CD4-positive, alpha-beta T cell treated with Interleukin-4 for 4 hours (primary cell): Measurements from ENCODE around the gene STXBP1.

ENCODE experiments used
- DNase-seq: peaks from one replicate; pipeline ENCODE4 v3.0.0-alpha.2; 2020

STXBP1 gene

GRCh38 chr9:127660886-127661741 lies 49.0 kb downstream of the STXBP1 start:
- DNase-seq: no peak

GRCh38 chr9:127662617-127663016 lies 50.5 kb downstream of the STXBP1 start:
- no peak for DNase-seq

- DNase-seq: no peak
Measured at GRCh38 chr9:127664324-127664677, 52.2 kb downstream of the STXBP1 start.

- DNase-seq: no peak
Measured at GRCh38 chr9:127664678-127665507, 52.8 kb downstream of the STXBP1 start.

GRCh38 chr9:127667127-127667844 lies 55.2 kb downstream of the STXBP1 start:
- DNase-seq: no peak

- no peak for DNase-seq
Measured at GRCh38 chr9:127667906-127668305, 55.8 kb downstream of the STXBP1 start.

- DNase-seq: no peak
Measured at GRCh38 chr9:127673234-127673633, 61.2 kb downstream of the STXBP1 start.

GRCh38 chr9:127676638-127677037 lies 64.6 kb downstream of the STXBP1 start:
- DNase-seq: no peak

GRCh38 chr9:127679506-127679905 lies 67.4 kb downstream of the STXBP1 start:
- no peak for DNase-seq

GRCh38 chr9:127680226-127680625 lies 68.1 kb downstream of the STXBP1 start:
- no peak for DNase-seq

- no peak for DNase-seq
Measured at GRCh38 chr9:127680846-127681245, 68.8 kb downstream of the STXBP1 start.

GRCh38 chr9:127682351-127683136 lies 70.5 kb downstream of the STXBP1 start:
- DNase-seq: no peak

GRCh38 chr9:127683723-127684122 lies 71.6 kb downstream of the STXBP1 start:
- no peak for DNase-seq

- DNase-seq: no peak
Measured at GRCh38 chr9:127684576-127684975, 72.5 kb downstream of the STXBP1 start.

- DNase-seq: no peak
Measured at GRCh38 chr9:127686461-127687393, 74.7 kb downstream of the STXBP1 start.

GRCh38 chr9:127689329-127690000 lies 77.4 kb downstream of the STXBP1 start:
- DNase-seq: no peak

GRCh38 chr9:127690735-127691134 lies 78.7 kb downstream of the STXBP1 start:
- no peak for DNase-seq

- DNase-seq: no peak
Measured at GRCh38 chr9:127692071-127692470, 80.0 kb downstream of the STXBP1 start.

GRCh38 chr9:127693143-127693542 lies 81.1 kb downstream of the STXBP1 start:
- DNase-seq: no peak

GRCh38 chr9:127693697-127694096 lies 81.6 kb downstream of the STXBP1 start:
- no peak for DNase-seq
